GM12865 (cell line): ENCODE measurements around the gene TNPO2.
A peak's percentile ranks its signal among the peaks of the same experiment; 100 is the strongest.

Experiments used
- DNase-seq: peaks from one replicate; pipeline ENCODE4 v3.0.0; 2010; ENCODE audit warnings: low read depth
- H3K4me3 ChIP-seq: 2 replicates; pipeline ENCODE4 v1.5.1; 2011; ENCODE audit warnings: mild to moderate bottlenecking, low read depth, low read length, control low read depth
- CTCF ChIP-seq: IDR thresholded peaks from 2 replicates; pipeline ENCODE4 v1.5.1; 2011; ENCODE audit warnings: low read length, control low read depth, low read depth, inconsistent platforms; ENCODE audit not compliant: insufficient read depth; ENCODE audit errors: missing control alignments

TNPO2 gene

GRCh38 chr19:12664406-12665280 lies 59.1 kb downstream of the TNPO2 start:
- peak; percentile 41 for DNase-seq
- TF ChIP-seq CTCF = no peak
- peak overlapping the region; percentile 81 for H3K4me3 ChIP-seq

DNA sequence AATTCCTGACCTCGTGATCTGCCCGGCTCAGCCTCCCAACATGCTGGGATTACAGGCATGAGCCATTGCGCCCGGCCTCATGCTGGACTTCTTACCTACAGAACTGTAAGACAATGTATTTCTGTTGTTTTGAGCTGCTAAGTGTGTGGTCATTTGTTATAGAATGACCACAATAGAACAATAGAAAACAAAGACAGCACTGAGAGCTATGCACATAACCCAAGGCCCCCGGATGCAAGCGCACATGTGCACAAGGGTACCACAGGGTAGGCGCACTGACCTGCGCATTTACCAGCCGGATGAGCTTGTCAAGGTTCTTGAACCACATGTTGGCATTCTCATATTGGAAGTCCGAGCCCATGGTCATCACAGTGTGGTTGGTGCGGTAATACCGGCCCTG lies 62.8 kb downstream of the TNPO2 start:
- no peak for DNase-seq
- TF ChIP-seq CTCF = no peak
- no peak overlapping the region for H3K4me3 ChIP-seq

GRCh38 chr19:12657966-12658365 lies 65.8 kb downstream of the TNPO2 start:
- no peak overlapping the region for H3K4me3 ChIP-seq
- DNase-seq = no peak
- TF ChIP-seq CTCF = no peak

GRCh38 chr19:12656899-12657571 lies 66.7 kb downstream of the TNPO2 start:
- DNase-seq = no peak
- H3K4me3 ChIP-seq = no peak overlapping the region
- no peak for TF ChIP-seq CTCF

GRCh38 chr19:12655546-12655945 lies 68.2 kb downstream of the TNPO2 start:
- H3K4me3 ChIP-seq = no peak overlapping the region
- DNase-seq = no peak
- no peak for TF ChIP-seq CTCF

DNA sequence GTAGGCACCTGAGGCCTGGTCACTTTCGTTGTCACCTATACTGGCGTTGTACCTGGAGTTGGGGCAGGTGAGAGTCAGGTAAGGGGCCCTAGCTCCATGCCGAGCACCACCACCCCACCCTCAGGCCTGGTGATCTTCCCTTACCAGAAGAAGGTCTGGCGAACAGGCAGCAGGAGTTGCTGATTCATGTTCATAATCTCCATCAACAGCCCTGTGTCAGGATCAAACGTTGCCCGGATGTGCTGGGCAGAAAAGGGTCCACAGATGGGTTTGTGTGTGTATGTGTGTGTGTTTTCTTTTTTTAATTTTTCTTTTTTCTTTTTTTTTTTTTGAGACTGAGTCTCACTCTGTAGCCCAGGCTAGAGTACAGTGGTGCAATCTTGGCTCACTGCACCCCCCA lies 71.5 kb downstream of the TNPO2 start:
- DNase-seq = no peak
- H3K4me3 ChIP-seq = no peak overlapping the region
- no peak for TF ChIP-seq CTCF
